Measurements from ENCODE around the gene NDUFAF5.
A peak's percentile ranks its signal among the peaks of the same experiment; 100 is the strongest.

NDUFAF5 gene

GRCh38 chr20:13870170-13870748, 85.4 kb downstream of the NDUFAF5 start:
- H3K27ac ChIP-seq = no peak overlapping the region
- no peak for TF ChIP-seq ZFX (IDR thresholded peaks at IDR 0.05; ENCODE audit: borderline replicate concordance)
- peak; percentile 24 for TF ChIP-seq CTCF (IDR thresholded peaks at IDR 0.05)
